Liver (tissue), 9 donors: ENCODE results near the gene MTHFD2. TPM values are rescaled to one million over a fixed set of nuclear protein-coding genes. Genes with fewer than 3 reads are reported as not detected.

Experiments
- DNase-seq: peaks from one replicate; pipeline ENCODE4 v3.0.0-alpha.2; 2017; ENCODE audit warnings: low spot score
- H3K27ac ChIP-seq, 2 donors: one replicate each; pipeline ENCODE4 v1.7.0; 2013; ENCODE audit warnings: inconsistent platforms in 2 of 2, low read length in 2 of 2, control low read depth in 1 of 2, low read depth in 1 of 2, mild to moderate bottlenecking in 1 of 2
- H3K27me3 ChIP-seq, 4 donors: one replicate each; pipeline versions ENCODE4 v1.6.1 to v1.7.0; 2013; ENCODE audit warnings: low read length in 3 of 4, inconsistent platforms in 1 of 4, mild to moderate bottlenecking in 1 of 4, moderate library complexity in 1 of 4; ENCODE audit not compliant: control insufficient read depth in 4 of 4, insufficient read depth in 4 of 4
- H3K36me3 ChIP-seq, 4 donors: one replicate each; pipeline versions ENCODE4 v1.6.1 to v1.7.0; 2013; ENCODE audit warnings: low read length in 3 of 4, mild to moderate bottlenecking in 3 of 4, low read depth in 1 of 4, moderate library complexity in 1 of 4; ENCODE audit not compliant: control insufficient read depth in 4 of 4, insufficient read depth in 3 of 4
- H3K4me1 ChIP-seq, 4 donors: one replicate each; pipeline versions ENCODE4 v1.6.1 to v1.7.0; 2013; ENCODE audit warnings: low read length in 3 of 4, mild to moderate bottlenecking in 3 of 4, moderate library complexity in 1 of 4; ENCODE audit not compliant: control insufficient read depth in 4 of 4, insufficient read depth in 4 of 4
- H3K4me3 ChIP-seq, 3 donors: one replicate each; pipeline versions ENCODE4 v1.6.1 to v1.7.0; 2013; ENCODE audit warnings: low read length in 3 of 3, control low read depth in 1 of 3, low read depth in 1 of 3, mild to moderate bottlenecking in 1 of 3
- H3K9ac ChIP-seq, 2 donors: one replicate each; pipeline ENCODE4 v1.7.0; 2013; ENCODE audit warnings: low read length in 2 of 2, mild to moderate bottlenecking in 2 of 2, moderate library complexity in 2 of 2, control low read depth in 1 of 2, low read depth in 1 of 2
- H3K9me3 ChIP-seq, 4 donors: one replicate each; pipeline versions ENCODE4 v1.6.1 to v1.7.0; 2013; ENCODE audit warnings: low read length in 3 of 4; ENCODE audit not compliant: control insufficient read depth in 4 of 4
- ATF3 ChIP-seq: IDR thresholded peaks from 2 replicates; pipeline ENCODE4 v1.6.1; 2016; ENCODE audit warnings: antibody characterized with exemption
- EGR1 ChIP-seq, 2 donors: IDR thresholded peaks; 2 replicates each; pipeline ENCODE4 v1.6.1; 2016 to 2018; ENCODE audit warnings: antibody characterized with exemption in 2 of 2, low read depth in 2 of 2
- FOXA1 ChIP-seq: IDR thresholded peaks from 2 replicates; pipeline ENCODE4 v1.6.1; 2016; ENCODE audit warnings: antibody characterized with exemption
- FOXA2 ChIP-seq: IDR thresholded peaks from 2 replicates; pipeline ENCODE4 v1.6.1; 2016; ENCODE audit warnings: antibody characterized with exemption
- GABPA ChIP-seq, 2 donors: IDR thresholded peaks in 1 of 2; conservative IDR thresholded peaks in 1 of 2; 2 replicates each; pipeline ENCODE4 v1.6.1; 2016; ENCODE audit warnings: antibody characterized with exemption in 2 of 2, mild to moderate bottlenecking in 1 of 2, moderate library complexity in 1 of 2
- HNF4A ChIP-seq, 2 donors: conservative IDR thresholded peaks; 2 replicates each; pipeline ENCODE4 v1.6.1; 2016; ENCODE audit warnings: antibody characterized with exemption in 2 of 2, mild to moderate bottlenecking in 2 of 2
- HNF4G ChIP-seq: IDR thresholded peaks from 2 replicates; pipeline ENCODE4 v1.6.1; 2016; ENCODE audit warnings: antibody characterized with exemption
- JUND ChIP-seq, 2 donors: IDR thresholded peaks; 2 replicates each; pipeline ENCODE4 v1.6.1; 2016; ENCODE audit warnings: antibody characterized with exemption in 2 of 2
- MAX ChIP-seq: IDR thresholded peaks from 2 replicates; pipeline ENCODE4 v1.6.1; 2016; ENCODE audit warnings: antibody characterized with exemption
- NR2F2 ChIP-seq: IDR thresholded peaks from 2 replicates; pipeline ENCODE4 v1.6.1; 2016; ENCODE audit warnings: antibody characterized with exemption
- RAD21 ChIP-seq, 2 donors: IDR thresholded peaks; 2 replicates each; pipeline ENCODE4 v1.6.1; 2016; ENCODE audit warnings: antibody characterized with exemption in 2 of 2, mild to moderate bottlenecking in 2 of 2
- REST ChIP-seq: IDR thresholded peaks from 2 replicates; pipeline ENCODE4 v1.6.1; 2016; ENCODE audit warnings: antibody characterized with exemption, mild to moderate bottlenecking
- RXRA ChIP-seq, 2 donors: IDR thresholded peaks; 2 replicates each; pipeline ENCODE4 v1.6.1; 2017 to 2018; ENCODE audit warnings: antibody characterized with exemption in 2 of 2, mild to moderate bottlenecking in 1 of 2
- SP1 ChIP-seq: IDR thresholded peaks from 2 replicates; pipeline ENCODE4 v1.6.1; 2018; ENCODE audit warnings: antibody characterized with exemption, mild to moderate bottlenecking
- TAF1 ChIP-seq: conservative IDR thresholded peaks from 2 replicates; pipeline ENCODE4 v1.6.1; 2016; ENCODE audit warnings: antibody characterized with exemption, mild to moderate bottlenecking
- YY1 ChIP-seq: IDR thresholded peaks from 2 replicates; pipeline ENCODE4 v1.6.1; 2016; ENCODE audit warnings: antibody characterized with exemption, mild to moderate bottlenecking
- WGBS: extraction: QIAGEN DNeasy Blood & Tissue Kit; methylation state at CpG from one replicate; pipeline ENCODE4 v1.1.7; 2013; 5-methylcytosine and 5-hydroxymethylcytosine counted together
- polyA plus RNA-seq, 2 donors: library from polyadenylated mRNA; stranded (reverse) in 1 of 2; unstranded in 1 of 2; fragments of 200-250 nt in 1 of 2; fragments of >200 nt in 1 of 2; fragmentation: Nextera tagmentation in 1 of 2; extraction: Ambion mirVana in 1 of 2; gene quantifications; one replicate each; pipeline versions ENCODE4 v1.2.1 to v1.2.3, GENCODE V29; 2013 to 2015
- total RNA-seq, 2 donors: library from RNA; depleted of rRNA; stranded (reverse); fragments of >200 nt; gene quantifications; one replicate each; pipeline ENCODE4 v1.2.3, GENCODE V29; 2014
- donor health status: healthy.
- donor health status: healthy.
- donor health status: healthy.
- donor health status: healthy.
- donor health status: healthy.

The MTHFD2 gene
- total and polyA plus RNA-seq, 4 donors = 1.6 to 27.5 (median 2.8) TPM

GRCh38 chr2:74222300-74222650, 23.9 kb downstream of the MTHFD2 start:
- 91% methylated on average over 6 of the region's 6 CpGs for WGBS
- TF ChIP-seq RAD21 (IDR thresholded peaks at IDR 0.05) (no peak), EGR1 (IDR thresholded peaks at IDR 0.05; ENCODE audit: low read depth in 2 of 2) (no peak), HNF4G (no peak)
- H3K4me3 ChIP-seq = no peak overlapping the region
- no peaks in the 10 kb centered on the region for H3K4me1 ChIP-seq
- H3K27ac ChIP-seq = no peak overlapping the region
- no peak overlapping the region for H3K9ac ChIP-seq
- no peaks in the 10 kb centered on the region for H3K9me3 ChIP-seq
- no peaks in the 10 kb centered on the region for H3K27me3 ChIP-seq
- H3K36me3 ChIP-seq = peaks cover 0 to 2% (median 0%) of the 10 kb centered on the region in 4 donors
- no peak for DNase-seq

- WGBS = 94% methylated on average over 8 of the region's 8 CpGs
- Histone ChIP-seq H3K4me3 (no peak overlapping the region), H3K27me3 (no peaks in the 10 kb centered on the region), H3K27ac (no peak overlapping the region), H3K9me3 (no peaks in the 10 kb centered on the region), H3K4me1 (no peaks in the 10 kb centered on the region), H3K9ac (no peak overlapping the region), H3K36me3 (no peaks in the 10 kb centered on the region)
- DNase-seq = no peak
- TF ChIP-seq GABPA (IDR thresholded peaks at IDR 0.05 in 1 of 2, conservative IDR thresholded peaks at IDR 0.05 in 1 of 2) = no peak
- TF ChIP-seq REST = no peak
- TF ChIP-seq SP1 = no peak
- no peak for TF ChIP-seq NR2F2
- no peak for TF ChIP-seq EGR1 (IDR thresholded peaks at IDR 0.05; ENCODE audit: low read depth in 2 of 2)
- no peak for TF ChIP-seq JUND (IDR thresholded peaks at IDR 0.05)
- TF ChIP-seq FOXA2 = no peak
- no peak for TF ChIP-seq TAF1
- TF ChIP-seq FOXA1 = no peak
- TF ChIP-seq RAD21 (IDR thresholded peaks at IDR 0.05) = no peak
- TF ChIP-seq HNF4G = no peak
Measured at GRCh38 chr2:74223941-74224770, 25.7 kb downstream of the MTHFD2 start.

- Histone ChIP-seq H3K27me3 (no peaks in the 10 kb centered on the region), H3K4me1 (no peaks in the 10 kb centered on the region), H3K9me3 (no peaks in the 10 kb centered on the region), H3K36me3 (no peaks in the 10 kb centered on the region), H3K27ac (no peak overlapping the region), H3K9ac (no peak overlapping the region), H3K4me3 (no peak overlapping the region)
- DNase-seq = no peak
- TF ChIP-seq ATF3 = no peak
- TF ChIP-seq GABPA (IDR thresholded peaks at IDR 0.05 in 1 of 2, conservative IDR thresholded peaks at IDR 0.05 in 1 of 2) = no peak
- no peak for TF ChIP-seq FOXA1
- TF ChIP-seq EGR1 (IDR thresholded peaks at IDR 0.05; ENCODE audit: low read depth in 2 of 2) = no peak
- TF ChIP-seq MAX = no peak
- no peak for TF ChIP-seq HNF4A (conservative IDR thresholded peaks at IDR 0.05)
- no peak for TF ChIP-seq RXRA (IDR thresholded peaks at IDR 0.05)
- TF ChIP-seq SP1 = no peak
- no peak for TF ChIP-seq FOXA2
- no peak for TF ChIP-seq YY1
- WGBS = 88% methylated on average over 4 of the region's 4 CpGs
Measured at GRCh38 chr2:74225698-74226459, 27.5 kb downstream of the MTHFD2 start.
